Breast epithelium (tissue), 3 donors: ENCODE measurements around the gene NT5DC2.

ENCODE experiments used
- POLR2A ChIP-seq: fragments of 450-650 bp; IDR thresholded peaks from one replicate; pipeline ENCODE4 v1.6.1; 2016; ENCODE audit warnings: antibody characterized with exemption, mild to moderate bottlenecking, moderate library complexity
- POLR2AphosphoS5 ChIP-seq, 3 donors: sonication (generic); formaldehyde crosslinking; IDR thresholded peaks; one replicate each; pipeline ENCODE4 v1.6.1; 2017; ENCODE audit warnings: antibody characterized with exemption in 3 of 3
- TF ChIP-seq, protein P1 (sequence below), 3 donors: fragments of 450-650 bp; IDR thresholded peaks; one replicate each; pipeline ENCODE4 v1.5.1; 2016 to 2017; ENCODE audit warnings: antibody characterized with exemption in 3 of 3, mild to moderate bottlenecking in 3 of 3, moderate library complexity in 3 of 3

- TF ChIP-seq, protein P1, sequence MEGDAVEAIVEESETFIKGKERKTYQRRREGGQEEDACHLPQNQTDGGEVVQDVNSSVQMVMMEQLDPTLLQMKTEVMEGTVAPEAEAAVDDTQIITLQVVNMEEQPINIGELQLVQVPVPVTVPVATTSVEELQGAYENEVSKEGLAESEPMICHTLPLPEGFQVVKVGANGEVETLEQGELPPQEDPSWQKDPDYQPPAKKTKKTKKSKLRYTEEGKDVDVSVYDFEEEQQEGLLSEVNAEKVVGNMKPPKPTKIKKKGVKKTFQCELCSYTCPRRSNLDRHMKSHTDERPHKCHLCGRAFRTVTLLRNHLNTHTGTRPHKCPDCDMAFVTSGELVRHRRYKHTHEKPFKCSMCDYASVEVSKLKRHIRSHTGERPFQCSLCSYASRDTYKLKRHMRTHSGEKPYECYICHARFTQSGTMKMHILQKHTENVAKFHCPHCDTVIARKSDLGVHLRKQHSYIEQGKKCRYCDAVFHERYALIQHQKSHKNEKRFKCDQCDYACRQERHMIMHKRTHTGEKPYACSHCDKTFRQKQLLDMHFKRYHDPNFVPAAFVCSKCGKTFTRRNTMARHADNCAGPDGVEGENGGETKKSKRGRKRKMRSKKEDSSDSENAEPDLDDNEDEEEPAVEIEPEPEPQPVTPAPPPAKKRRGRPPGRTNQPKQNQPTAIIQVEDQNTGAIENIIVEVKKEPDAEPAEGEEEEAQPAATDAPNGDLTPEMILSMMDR (IDR thresholded peaks at IDR 0.05), result no peak
- TF ChIP-seq POLR2AphosphoS5 (IDR thresholded peaks at IDR 0.05), result no peak
- no peak for TF ChIP-seq POLR2A
These were observed 14.1 kb downstream of the NT5DC2 start for GRCh38 chr3:52519445-52520140.
